NAMALWA (cell line): ENCODE results near the gene FSHB.
"Not testable (repeated sequence)": the region's sequence is repeated elsewhere in the genome, so short reads cannot be mapped to it uniquely, and the experiment has no call there.

Experiments used
- DNase-seq: peaks from one replicate; pipeline ENCODE4 v3.0.0-alpha.2; 2015; ENCODE audit warnings: low spot score

Gene FSHB

GRCh38 chr11:30268638-30269037 is 37.8 kb downstream of the FSHB start:
- DNase-seq, result not testable (repeated sequence)

- DNase-seq, result no peak
These were observed 39.9 kb downstream of the FSHB start for GRCh38 chr11:30270671-30271070.

DNA sequence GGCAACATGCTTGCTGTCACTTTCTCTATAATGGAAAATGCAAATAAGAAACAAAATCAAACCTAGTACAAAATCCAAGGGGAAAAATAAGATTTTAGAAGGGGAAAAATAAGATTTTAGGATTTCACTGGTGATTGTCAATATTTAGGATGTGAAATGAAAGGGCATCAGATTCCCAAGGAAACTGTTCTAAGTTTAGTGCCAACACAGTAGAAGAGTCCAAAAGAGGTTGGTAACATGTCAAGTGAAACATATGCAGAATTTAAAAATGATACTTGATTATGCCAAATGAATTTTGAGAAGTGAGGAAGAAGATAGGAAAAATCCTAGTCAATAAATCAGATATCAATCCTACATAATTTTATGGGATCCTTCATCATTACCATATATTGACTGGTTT is 46.4 kb downstream of the FSHB start:
- DNase-seq, result no peak

GRCh38 chr11:30279796-30280195 is 49.0 kb downstream of the FSHB start:
- DNase-seq, result no peak

- DNase-seq, result no peak
These were observed 50.9 kb downstream of the FSHB start for GRCh38 chr11:30281476-30282288.

DNA sequence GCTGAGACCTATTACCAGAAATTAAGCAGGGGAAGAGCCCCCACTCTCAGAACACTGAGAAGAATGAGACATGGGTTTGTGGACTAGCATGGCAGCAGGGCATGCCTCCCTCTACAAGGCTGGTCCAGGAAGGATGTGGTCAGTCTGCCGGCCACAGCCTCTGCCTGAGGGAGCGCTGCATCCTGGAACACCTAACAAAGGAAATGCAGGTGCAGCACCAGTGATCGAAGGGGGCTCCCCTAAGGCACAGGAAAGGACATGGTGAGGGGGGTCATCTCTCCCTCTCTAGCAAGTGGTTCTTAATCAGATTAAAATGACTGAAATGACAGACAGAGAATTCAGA is 51.4 kb downstream of the FSHB start:
- DNase-seq, result no peak
